Left colon (tissue), 2 donors: ENCODE results near the gene ABTB1. TPM values are rescaled to one million over a fixed set of nuclear protein-coding genes. Genes with fewer than 3 reads are reported as not detected.

Source experiments
- ATAC-seq: fragments of 200-7000 bp; cut with Tn5 transposase; one replicate; pipeline ENCODE4 v1.9.1; 2020; ENCODE audit warnings: mild to moderate bottlenecking, moderate library complexity
- DNase-seq, 2 donors: peaks; one replicate each; pipeline ENCODE4 v3.0.0-alpha.2; 2020
- intact Hi-C, 2 donors: fragments of 100-400 bp; cut with DNase I in 1 of 2; cut with micrococcal nuclease in 1 of 2; formaldehyde crosslinking; loops; one replicate each; pipeline versions ENCODE4 v1.11.2 to v1.14.0; 2022; cut with DNase I, micrococcal nuclease
- long read RNA-seq: library from polyadenylated mRNA; unstranded; transcript quantifications from one replicate; pipeline ENCODE4 v2.0.0, GENCODE V29; 2021
- total RNA-seq, 2 donors: library from RNA; stranded (reverse); fragmentation: NEBNext Ultra II Directional; extraction: Animal tissue kit (Norgen Biotek cat#: 25700); gene quantifications; one replicate each; pipeline ENCODE4 v1.2.1, GENCODE V29; 2021
- donor health status: DM: no; HTN: no; CAD: no.
- donor health status: DM: yes; HTN: yes; CAD: no.

The ABTB1 gene
- 10 to 100 TPM; 15.2 to 28.6 TPM for total RNA-seq
- long read RNA-seq, partial matches to known transcripts: 2 of 10 reads
- long read RNA-seq, other reads (novel, unspliced or antisense): 3 of 10 reads

DNA sequence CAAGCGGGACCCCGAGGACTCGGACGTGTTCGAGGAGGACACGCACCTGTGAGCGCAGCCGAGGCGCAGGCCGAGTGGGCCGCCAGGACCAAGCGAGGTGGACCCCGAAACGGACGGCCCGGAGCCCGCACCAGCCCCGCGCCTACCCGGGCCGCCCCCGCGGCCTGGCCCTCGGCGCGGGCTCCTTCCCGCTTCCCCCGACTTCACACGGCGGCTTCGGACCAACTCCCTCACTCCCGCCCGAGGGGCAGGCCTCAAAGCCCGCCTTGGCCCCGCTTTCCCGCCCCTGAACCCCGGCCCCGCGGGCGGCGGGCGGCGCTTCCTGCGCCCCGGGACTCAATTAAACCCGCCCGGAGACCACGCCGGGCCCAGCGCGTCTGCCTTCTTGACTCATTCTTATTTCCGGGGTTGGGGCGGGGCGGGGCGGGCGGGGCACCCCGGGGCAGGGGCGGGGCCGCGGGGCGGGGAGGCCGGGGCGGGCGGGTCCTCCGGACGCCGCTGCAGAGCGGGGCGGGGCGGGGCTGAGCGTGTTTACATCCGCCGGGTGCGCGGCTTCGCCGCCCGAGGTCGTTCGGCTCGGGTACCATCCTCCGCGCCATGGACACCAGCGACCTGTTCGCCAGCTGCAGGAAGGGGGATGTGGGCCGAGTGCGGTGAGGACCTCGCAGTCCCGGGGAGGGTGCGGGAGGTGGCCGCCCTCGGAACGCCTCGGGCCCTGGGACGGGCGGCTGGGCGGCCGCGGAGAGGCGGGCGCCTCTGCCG, at the start of gene ABTB1:
ABTB1 (plus strand) TSS at position 524 of the 762 bp plus-strand sequence; CDS start at position 598, 74 bp downstream.
- intact Hi-C loops: loop anchor here in 1 of 2 donors (10.0 kb wide), 1 partner anchor 152 kb away; the partner anchor contains the start of gene MGLL
- peak; percentile 86 for ATAC-seq
- peak; percentile 87 to 95 for DNase-seq

DNA sequence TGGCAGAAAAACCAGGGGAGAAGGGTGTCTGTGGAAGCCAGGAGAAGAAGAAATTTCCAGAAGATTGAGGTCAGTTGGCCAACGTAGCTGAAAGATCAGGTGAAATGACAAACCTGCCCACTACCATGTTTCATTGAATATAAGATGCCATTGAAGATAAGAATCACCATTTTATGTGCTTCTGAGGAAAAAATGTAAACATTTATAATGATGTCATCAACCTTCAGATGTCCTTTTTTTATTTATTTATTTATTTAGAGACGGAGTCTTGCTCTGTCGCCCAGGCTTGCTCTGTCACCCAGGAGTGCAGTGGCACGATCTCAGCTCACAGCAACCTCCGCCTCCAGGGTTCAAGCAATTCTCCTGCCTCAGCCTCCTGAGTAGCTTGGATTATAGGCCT, 48.7 kb upstream of the ABTB1 start:
- no peak for ATAC-seq
- intact Hi-C loops: no loop called here
- DNase-seq: no peak

DNA sequence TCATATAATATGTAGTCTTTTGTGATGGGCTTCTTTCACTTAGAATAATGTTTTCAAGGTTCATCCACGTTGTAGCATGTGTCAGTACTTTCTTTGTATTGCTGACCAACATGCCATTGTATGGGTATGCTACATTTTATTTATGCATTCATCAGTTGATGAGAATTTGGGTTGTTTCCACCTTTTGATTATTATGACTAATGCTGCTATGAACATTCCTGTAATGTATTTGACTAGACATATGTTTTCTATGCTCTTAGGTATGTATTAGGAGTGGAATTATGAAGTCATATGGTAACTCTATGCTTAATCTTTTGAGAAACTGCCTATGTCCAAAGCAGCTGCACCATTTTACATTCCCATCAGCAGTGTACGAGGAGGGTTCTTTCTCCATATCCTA, 46.9 kb upstream of the ABTB1 start:
- ATAC-seq (no peak), DNase-seq (no peak)
- intact Hi-C loops: no loop called here

DNA sequence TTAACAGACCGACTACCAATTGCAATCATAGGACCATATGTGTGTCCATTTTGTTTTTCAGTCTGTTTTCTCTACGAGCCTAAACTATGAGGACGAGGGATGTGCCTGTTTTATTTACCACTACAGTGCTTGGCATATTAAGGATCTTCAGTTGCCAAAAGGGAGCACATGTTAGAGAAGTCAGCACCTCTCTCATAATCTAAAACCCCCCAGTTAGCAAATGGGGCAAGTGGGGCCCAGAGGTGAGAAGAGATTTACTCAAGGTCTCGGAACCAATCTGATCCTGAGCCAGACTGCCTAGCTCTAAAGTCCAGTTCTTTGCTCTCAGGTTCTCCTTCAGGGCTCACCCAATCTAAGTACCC, 44.3 kb upstream of the ABTB1 start:
- intact Hi-C loops: no loop called here
- DNase-seq (no peak), ATAC-seq (no peak)

DNA sequence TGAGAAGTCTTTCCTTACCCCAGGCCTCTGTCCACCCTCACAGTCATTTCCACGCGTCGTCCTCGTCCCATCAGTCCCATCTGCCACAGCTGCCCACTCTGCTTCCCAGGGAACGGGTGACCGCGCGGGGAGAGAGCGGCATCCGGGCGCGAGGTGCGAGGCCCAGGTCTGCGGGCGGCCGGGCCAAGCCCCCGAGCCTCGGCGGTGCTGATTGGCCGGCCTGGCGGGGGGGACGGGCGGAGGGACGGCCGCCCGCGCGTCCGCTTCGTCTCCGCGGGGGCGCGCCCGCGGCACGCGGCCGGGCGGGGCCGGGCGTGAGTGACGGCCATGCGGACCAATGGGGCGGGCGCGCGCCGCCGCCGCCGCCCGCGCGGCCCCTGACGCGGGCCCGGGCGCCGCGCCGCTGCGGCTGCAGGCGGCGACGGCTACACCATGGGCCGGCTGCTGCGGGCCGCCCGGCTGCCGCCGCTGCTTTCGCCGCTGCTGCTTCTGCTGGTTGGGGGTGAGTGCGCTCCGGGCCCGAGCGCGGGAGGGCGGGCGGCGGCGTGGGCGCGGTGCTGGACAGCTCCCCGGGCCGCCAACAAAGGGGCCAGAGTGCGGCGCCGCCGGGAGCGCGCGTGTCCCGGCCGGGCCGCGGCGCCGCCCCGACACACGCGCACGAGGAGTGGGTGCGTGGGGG, 43.8 kb upstream of the ABTB1 start, which contains the start of gene PODXL2:
PODXL2 (plus strand) TSS at position 398 of the 679 bp plus-strand sequence; CDS start at position 433, 35 bp downstream.
- intact Hi-C loops: no loop called here
- peak; percentile 33 to 61 for DNase-seq

DNA sequence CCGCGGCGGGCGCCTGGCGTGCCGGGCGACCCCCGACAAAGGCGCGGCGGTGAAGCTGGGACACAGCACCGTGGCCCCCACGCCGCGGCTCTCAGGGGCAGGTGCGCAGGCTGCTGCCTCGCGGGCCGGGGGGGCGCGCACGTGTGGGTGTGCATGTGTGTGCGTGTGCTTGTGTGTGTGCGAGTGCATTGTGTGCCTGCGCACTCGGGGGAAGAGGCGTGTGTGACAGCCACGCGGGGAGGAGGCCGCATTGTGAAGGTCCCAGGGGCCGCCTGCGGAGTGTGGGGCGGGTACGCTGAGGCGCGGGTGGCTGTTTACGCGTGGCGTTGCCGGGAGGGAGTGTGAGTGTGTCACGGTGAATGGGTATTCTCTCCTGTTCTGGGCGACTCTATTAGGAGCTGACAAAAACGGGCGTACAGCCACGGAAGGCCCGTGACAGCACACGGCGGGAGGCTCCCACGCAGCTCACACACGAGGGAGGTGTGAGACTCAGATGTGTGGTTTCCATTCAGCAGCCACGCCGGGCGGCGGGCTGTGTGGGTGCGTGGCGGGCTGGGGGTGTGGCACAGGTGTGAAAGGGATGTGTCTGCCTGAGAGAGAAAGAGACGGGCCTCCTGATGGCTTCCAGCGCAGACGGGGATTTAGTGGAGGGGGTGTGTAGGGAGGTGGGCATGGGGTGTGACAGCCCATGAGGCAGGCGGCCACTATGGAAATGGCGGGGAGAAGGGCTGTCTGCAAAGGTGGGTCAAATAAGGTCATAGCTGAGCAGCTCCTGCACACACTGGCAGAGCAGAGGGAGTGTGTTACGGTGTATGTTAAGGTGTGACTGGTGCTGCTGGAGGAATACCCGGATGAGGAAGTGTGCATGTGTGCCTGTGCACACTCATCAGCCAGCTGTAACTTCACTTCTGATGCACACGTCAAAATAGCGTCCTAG, 43.0 kb upstream of the ABTB1 start:
- DNase-seq: peak; percentile 42 to 57
- peak; percentile 86 for ATAC-seq
- intact Hi-C loops: no loop called here

More for the DNA sequence above, 43.8 kb upstream of the ABTB1 start, which contains the start of gene PODXL2:
- ATAC-seq: peak; percentile 72

- ATAC-seq (no peak), DNase-seq (no peak)
- intact Hi-C loops: no loop called here
These were observed 41.7 kb upstream of the ABTB1 start for GRCh38 chr3:127630811-127631714.

GRCh38 chr3:127632035-127632820, 40.5 kb upstream of the ABTB1 start:
- intact Hi-C loops: no loop called here
- DNase-seq (no peak), ATAC-seq (no peak)

- DNase-seq (no peak), ATAC-seq (no peak)
- intact Hi-C loops: no loop called here
These were observed 38.1 kb upstream of the ABTB1 start for GRCh38 chr3:127634653-127635052.

- DNase-seq (no peak), ATAC-seq (no peak)
- intact Hi-C loops: no loop called here
These were observed 35.2 kb upstream of the ABTB1 start for GRCh38 chr3:127637546-127637945.

- intact Hi-C loops: no loop called here
- no peak for DNase-seq
- no peak for ATAC-seq
These were observed 34.8 kb upstream of the ABTB1 start for GRCh38 chr3:127637971-127638370.

DNA sequence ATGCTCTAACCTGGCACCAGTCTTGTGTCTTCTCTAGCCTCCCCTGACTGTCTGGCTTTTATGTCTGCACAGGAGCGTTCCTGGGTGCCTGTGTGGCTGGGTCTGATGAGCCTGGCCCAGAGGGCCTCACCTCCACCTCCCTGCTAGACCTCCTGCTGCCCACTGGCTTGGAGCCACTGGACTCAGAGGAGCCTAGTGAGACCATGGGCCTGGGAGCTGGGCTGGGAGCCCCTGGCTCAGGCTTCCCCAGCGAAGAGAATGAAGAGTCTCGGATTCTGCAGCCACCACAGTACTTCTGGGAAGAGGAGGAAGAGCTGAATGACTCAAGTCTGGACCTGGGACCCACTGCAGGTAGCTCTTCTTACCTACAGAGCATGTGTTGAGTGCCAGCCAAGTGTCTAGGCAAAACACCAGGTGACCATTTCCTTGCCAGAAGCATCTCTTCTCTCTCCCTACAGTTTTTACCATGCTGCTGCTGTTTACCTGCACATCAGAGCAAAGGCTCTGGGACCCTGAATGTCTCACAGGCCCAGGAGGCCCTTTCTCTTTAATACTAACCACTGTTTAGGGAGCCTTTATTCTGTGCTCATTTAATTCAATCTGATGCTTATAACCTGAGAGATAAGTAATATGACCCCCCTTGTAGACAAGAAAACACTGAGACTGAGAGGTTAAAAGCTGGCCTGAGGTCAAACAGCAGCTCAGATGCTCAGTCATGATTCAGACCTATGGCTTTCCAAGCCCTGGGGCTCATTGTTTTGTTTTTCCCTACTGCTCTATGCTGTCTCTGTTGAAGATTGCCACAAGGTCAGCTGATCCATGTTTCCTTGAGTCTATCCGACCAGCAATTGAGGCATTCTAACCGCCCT, 33.3 kb upstream of the ABTB1 start:
- intact Hi-C loops: no loop called here
- no peak for DNase-seq
- no peak for ATAC-seq

GRCh38 chr3:127640042-127640355, 32.8 kb upstream of the ABTB1 start:
- intact Hi-C loops: no loop called here
- ATAC-seq (no peak), DNase-seq (no peak)

GRCh38 chr3:127644641-127645370, 27.9 kb upstream of the ABTB1 start:
- DNase-seq (no peak), ATAC-seq (no peak)
- intact Hi-C loops: no loop called here

DNA sequence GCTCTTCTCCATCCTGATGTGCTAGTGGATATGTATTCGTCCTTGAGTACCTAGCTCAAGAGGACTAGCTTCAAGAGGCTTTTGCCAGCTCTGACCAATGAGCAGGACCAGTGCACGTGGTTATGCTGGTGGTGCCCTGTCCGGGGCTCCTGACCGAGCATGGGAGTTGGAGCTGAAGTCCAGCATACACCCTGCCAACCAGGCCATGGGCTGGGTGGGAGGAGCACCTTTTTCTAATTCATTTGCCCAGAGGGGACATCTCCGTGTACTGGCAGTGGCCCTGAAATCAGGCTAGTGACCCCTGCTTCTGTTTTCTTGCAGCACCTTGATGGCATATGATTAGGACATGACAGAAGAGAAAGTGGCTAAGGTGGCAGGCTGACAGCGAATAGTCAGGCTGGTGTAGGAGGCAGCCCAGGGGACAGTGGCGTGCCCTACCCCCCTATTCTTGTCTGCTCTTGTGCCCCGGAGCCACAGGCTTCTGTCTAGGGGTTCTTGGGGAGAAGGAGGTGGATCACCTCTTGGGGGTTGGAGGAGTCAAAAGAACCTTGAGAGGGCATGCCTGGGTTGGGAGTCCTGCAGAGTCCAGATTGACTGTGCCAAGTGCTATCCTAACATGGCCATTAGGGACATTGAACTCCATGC, 27.3 kb upstream of the ABTB1 start:
- no peak for DNase-seq
- intact Hi-C loops: no loop called here
- no peak for ATAC-seq
